ENCODE data around the gene HSPA12B. TPM values are rescaled to one million over a fixed set of nuclear protein-coding genes. Genes with fewer than 3 reads are reported as not detected.

The HSPA12B gene
- total and polyA plus RNA-seq, 2 of the 8 experiments (the other 6 are each of a cell fraction or from before 2014, with no cell fraction given) = 2.2 to 4.3 TPM

GRCh38 chr20:3767427-3768341 lies 35.2 kb downstream of the HSPA12B start, which contains the start of gene ADISSP (continued):
- TF ChIP-seq CHD2 (IDR thresholded peaks at IDR 0.05; ENCODE audit: low read length) = peak; percentile 95

All from H1 (cell line).